Epidermal melanocyte (primary cell): ENCODE data around the gene GULP1.
"Not testable (repeated sequence)": the region's sequence is repeated elsewhere in the genome, so short reads cannot be mapped to it uniquely, and the experiment has no call there.

Source experiments
- DNase-seq: peaks from one replicate; pipeline ENCODE4 v3.0.0; 2011; ENCODE audit warnings: low spot score; ENCODE audit not compliant: insufficient read length

GULP1 gene

DNA sequence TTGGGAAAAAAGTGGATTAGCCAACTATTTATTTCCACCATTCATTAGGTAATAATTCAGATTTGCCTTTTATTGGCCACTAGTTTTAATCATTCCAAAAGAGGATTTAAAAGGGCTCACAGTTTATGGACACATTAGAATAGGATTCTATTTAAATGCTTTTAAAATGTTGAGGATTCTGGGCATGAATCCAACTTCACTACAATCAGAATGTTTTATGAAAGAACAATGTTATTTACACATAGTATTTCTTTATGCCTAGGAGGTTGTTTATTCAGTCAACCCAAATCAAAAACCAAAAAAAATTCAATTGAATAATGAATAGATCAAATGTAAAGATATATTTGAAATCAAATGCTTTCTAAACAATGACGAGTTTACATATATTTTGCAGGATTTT is 232.2 kb downstream of the GULP1 start:
- DNase-seq: no peak

GRCh38 chr2:188524519-188525113 is 232.9 kb downstream of the GULP1 start:
- DNase-seq: no peak

DNA sequence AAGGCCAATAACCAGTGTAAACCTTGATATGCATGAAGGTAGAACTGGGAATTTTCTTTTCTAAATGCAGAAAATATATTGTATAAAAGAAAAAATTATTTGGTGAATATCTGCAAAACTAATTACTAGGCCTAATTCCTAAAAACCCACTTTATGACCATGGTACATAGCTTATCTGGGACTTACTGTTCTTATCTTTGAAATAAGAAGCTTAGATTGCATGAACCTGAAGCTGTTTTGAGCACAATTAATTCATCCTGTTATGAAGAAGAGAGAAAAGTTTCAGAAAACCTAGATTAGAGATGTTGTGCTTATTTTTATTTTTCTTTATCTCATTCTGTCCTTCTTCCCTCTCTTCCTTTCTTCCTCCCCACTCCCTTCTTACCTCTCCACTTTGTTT is 235.0 kb downstream of the GULP1 start:
- DNase-seq: no peak

- DNase-seq: no peak
Observed at GRCh38 chr2:188527141-188527540, 235.5 kb downstream of the GULP1 start.

- DNase-seq: no peak
Observed at GRCh38 chr2:188527581-188527993, 235.9 kb downstream of the GULP1 start.

- DNase-seq: no peak
Observed at GRCh38 chr2:188529710-188530109, 238.0 kb downstream of the GULP1 start.

- no peak for DNase-seq
Observed at GRCh38 chr2:188534875-188535274, 243.2 kb downstream of the GULP1 start.

DNA sequence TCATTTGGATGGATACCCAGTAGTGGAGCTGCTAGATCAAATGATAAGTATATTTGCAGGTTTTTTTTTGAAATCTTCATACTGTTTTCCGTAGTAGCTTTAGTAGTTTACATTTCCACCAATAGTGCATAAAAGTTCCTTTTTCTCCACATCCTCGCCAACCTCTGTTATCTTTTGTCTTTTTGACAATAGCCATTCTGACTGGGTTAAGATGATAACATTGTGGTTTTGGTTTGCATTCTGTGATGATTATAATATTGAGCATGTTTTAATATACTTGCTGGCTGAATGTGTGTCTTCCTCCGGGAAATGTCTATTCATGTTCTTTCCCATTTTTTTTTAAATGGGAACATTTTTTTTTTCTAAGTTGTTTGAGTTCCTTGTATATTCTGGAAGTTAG is 260.0 kb downstream of the GULP1 start:
- no peak for DNase-seq

GRCh38 chr2:188557081-188557480 is 265.4 kb downstream of the GULP1 start:
- DNase-seq: no peak

DNA sequence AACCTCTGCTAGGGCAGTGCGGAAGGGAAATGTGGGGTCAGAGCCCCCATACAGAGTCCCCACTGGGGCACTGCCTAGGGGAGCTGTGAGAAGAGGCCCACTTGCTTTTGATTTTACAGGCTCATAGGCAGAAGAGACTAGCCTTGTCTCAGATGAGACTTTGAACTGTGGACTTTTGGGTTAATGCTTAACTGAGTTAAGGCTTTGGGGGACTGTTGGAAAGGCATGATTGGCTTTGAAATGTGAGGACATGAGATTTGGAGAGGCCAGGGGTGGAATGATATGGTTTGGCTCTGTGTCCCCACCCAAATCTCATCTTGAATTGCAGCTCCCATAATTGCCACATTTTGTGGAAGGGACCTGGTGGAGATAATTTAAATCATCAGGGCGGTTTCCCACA is 267.8 kb downstream of the GULP1 start:
- DNase-seq: not testable (repeated sequence)

DNA sequence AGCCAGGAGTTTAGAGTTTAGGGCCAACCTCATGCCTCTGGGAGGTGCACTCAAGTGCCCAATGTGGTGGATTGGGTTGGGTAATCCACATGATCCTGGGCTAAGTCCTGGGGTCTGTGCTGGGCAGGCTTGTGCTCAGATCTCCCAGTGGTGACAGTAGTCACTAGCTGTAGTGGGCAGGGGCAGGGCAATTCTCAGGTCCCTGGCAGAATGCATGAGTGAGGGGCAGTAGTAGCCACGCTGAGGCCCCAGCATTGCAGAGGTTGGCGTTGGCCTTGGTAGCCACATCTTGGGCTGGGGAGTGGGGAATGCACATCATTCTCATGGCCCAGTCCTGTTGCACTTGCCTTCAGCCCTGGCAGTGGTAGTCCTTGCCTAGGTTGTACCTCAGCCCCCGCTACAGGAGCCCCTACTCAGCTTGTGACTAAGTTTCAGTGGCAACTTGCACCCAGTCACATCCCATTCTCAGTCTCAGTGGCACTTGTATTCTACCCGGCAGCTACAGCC is 269.9 kb downstream of the GULP1 start:
- no peak for DNase-seq

DNA sequence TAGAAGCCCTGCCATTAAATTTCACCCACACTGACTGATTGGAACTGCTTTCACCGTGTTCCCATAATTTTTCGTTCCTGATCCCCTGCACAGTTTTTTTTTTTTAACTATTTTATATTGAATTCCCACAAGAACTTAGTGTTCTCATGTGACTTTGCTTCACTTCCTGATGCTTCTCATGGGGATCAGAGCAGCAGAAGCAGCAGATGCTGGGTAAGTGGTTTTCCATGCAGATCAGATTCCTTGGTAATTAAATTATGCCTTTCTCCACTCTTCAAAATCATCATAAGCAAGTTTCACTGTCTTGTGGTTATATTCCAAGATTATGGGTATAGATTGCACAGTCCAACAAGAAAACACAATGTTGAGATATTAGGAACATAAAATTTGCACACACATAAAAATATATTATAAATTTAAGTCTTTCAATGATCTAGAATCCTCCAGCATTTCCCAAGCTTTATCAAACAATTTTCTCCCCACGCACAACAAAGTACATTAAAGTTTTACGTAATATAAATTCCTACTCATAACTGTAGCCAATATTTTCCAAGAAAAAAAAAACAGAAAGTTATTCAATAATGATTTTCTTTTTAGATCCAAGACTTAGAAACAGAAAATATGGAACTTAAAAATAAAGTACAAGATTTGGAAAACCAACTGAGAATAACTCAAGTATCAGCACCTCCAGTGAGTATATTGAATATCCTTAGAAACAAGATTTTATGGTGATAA is 277.9 kb downstream of the GULP1 start:
- no peak for DNase-seq

GRCh38 chr2:188570370-188570769 is 278.7 kb downstream of the GULP1 start:
- no peak for DNase-seq

- DNase-seq: no peak
Observed at GRCh38 chr2:188571543-188572303, 280.0 kb downstream of the GULP1 start.

DNA sequence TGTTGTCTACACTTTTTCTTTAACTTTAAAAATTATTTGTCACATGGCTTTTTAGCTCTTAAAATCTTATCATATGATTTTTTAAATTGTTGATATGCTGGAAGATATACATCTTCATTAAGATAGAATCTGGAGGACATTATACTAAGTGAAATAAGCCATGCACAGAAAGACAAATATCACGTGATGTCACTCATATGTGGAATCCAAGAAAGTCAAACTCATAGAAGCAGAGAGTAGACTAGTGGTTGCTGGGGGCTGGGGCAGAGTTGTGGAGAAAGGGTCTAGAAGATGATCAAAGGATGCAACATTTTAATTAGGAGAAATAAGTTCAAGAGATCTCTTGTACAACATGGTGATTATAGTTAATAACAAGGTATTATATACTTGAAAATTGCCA is 280.9 kb downstream of the GULP1 start:
- DNase-seq: no peak

- DNase-seq: no peak
Observed at GRCh38 chr2:188573453-188573852, 281.8 kb downstream of the GULP1 start.

DNA sequence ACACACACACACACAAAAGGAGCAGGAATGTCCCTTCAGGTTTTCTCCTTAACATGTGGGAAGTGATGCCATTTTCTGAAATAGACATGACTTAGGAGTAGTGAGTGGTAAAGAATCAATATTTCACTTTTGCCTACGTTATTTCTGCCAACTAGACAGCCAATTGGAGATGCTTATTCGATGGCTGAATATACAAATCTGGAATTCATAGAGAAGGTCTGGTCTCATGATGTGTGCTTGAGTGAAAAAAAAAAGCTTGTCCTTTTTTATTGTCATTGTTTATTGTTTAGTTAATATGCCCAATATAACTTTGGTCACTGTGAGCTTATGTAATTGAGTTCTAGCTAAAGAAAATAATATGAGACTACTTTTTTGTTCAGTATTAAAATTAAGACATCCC is 284.3 kb downstream of the GULP1 start:
- no peak for DNase-seq

GRCh38 chr2:188576651-188577050 is 285.0 kb downstream of the GULP1 start:
- DNase-seq: no peak

- DNase-seq: no peak
Observed at GRCh38 chr2:188577231-188577630, 285.6 kb downstream of the GULP1 start.

- DNase-seq: no peak
Observed at GRCh38 chr2:188580738-188581137, 289.1 kb downstream of the GULP1 start.

DNA sequence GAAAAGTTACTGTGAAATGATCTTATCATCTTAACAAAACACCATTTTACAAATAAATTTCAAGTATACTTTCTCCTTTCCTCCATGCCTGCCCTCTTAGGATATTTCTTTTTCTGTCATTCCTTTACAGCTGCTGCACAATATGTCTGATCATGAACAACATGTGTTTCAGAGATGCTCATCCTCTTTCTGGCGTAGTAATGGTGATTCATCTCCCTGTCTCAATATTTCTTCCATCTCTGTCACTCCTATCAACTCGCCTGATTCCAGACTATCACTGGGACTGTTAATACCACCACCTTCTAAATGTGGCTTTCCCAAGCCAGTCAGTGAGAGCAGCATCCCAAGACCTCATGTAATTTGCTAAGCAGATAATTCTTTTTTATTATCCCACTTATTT is 290.5 kb downstream of the GULP1 start:
- DNase-seq: no peak

GRCh38 chr2:188588235-188588634 is 296.6 kb downstream of the GULP1 start:
- DNase-seq: no peak
